ENCODE data around the gene RIN3.
"Not testable (repeated sequence)": the region's sequence is repeated elsewhere in the genome, so short reads cannot be mapped to it uniquely, and the experiment has no call there.

Gene RIN3

GRCh38 chr14:92531106-92531873 is 17.7 kb downstream of the RIN3 start:
- peak; percentile 13 to 26 for DNase-seq

- DNase-seq: no peak
Observed at GRCh38 chr14:92532490-92533163, 19.0 kb downstream of the RIN3 start.

- no peak for DNase-seq
Observed at GRCh38 chr14:92534932-92535643, 21.5 kb downstream of the RIN3 start.

- not testable (repeated sequence) for DNase-seq
Observed at GRCh38 chr14:92536231-92536630, 22.6 kb downstream of the RIN3 start.

GRCh38 chr14:92538412-92538985 is 24.9 kb downstream of the RIN3 start:
- DNase-seq: no peak

GRCh38 chr14:92539419-92539818 is 25.8 kb downstream of the RIN3 start:
- no peak for DNase-seq

GRCh38 chr14:92539875-92540274 is 26.3 kb downstream of the RIN3 start:
- no peak for DNase-seq

GRCh38 chr14:92540472-92541048 is 27.0 kb downstream of the RIN3 start:
- DNase-seq: no peak

- DNase-seq: no peak
Observed at GRCh38 chr14:92542766-92543554, 29.4 kb downstream of the RIN3 start.

GRCh38 chr14:92544051-92544720 is 30.6 kb downstream of the RIN3 start:
- DNase-seq: no peak

- DNase-seq: no peak
Observed at GRCh38 chr14:92546347-92547053, 32.9 kb downstream of the RIN3 start.

- no peak for DNase-seq
Observed at GRCh38 chr14:92549105-92549858, 35.7 kb downstream of the RIN3 start.

GRCh38 chr14:92549859-92550230 is 36.3 kb downstream of the RIN3 start:
- DNase-seq: no peak

- DNase-seq: no peak
Observed at GRCh38 chr14:92551044-92551841, 37.7 kb downstream of the RIN3 start.

GRCh38 chr14:92552066-92552465 is 38.5 kb downstream of the RIN3 start:
- no peak for DNase-seq

- no peak for DNase-seq
Observed at GRCh38 chr14:92553438-92553837, 39.9 kb downstream of the RIN3 start.

- DNase-seq: no peak
Observed at GRCh38 chr14:92555465-92556111, 42.0 kb downstream of the RIN3 start.

- DNase-seq: no peak
Observed at GRCh38 chr14:92556255-92556741, 42.7 kb downstream of the RIN3 start.

Data from activated CD4-positive, alpha-beta T cell treated with anti-CD3 and anti-CD28 coated beads, Interleukin-2, amount 50 U/mL, for 4 hours (primary cell).